H1 (cell line): Measurements from ENCODE around the gene CMSS1. TPM values are rescaled to one million over a fixed set of nuclear protein-coding genes. Genes with fewer than 3 reads are reported as not detected.

Experiments used
- HDAC2 ChIP-seq, 2 experiments: fragments of 300-600 bp in 1 of 2; sonication (generic) in 1 of 2; IDR thresholded peaks; 2 replicates each; pipeline ENCODE4 v1.6.1; 2011 to 2012; ENCODE audit warnings: low read depth in 2 of 2, low read length in 2 of 2, mild to moderate bottlenecking in 2 of 2, moderate library complexity in 2 of 2, borderline replicate concordance in 1 of 2, inconsistent platforms in 1 of 2
- POLR2AphosphoS5 ChIP-seq: IDR thresholded peaks from 2 replicates; pipeline ENCODE4 v1.6.1; 2011; ENCODE audit warnings: low read depth, low read length
- SIRT6 ChIP-seq: IDR thresholded peaks from one replicate; pipeline ENCODE4 v1.7.1; 2012; ENCODE audit warnings: low read length, inconsistent platforms
- polyA plus RNA-seq, 7 experiments: library from polyadenylated mRNA; depleted of rRNA in 3 of 7; stranded (reverse) in 5 of 7; unstranded in 2 of 7; fragments of >200 nt in 5 of 7; fragments of 200-250 nt in 2 of 7; gene quantifications; 1 replicate in 5 of 7; 2 replicates in 1 of 7; 4 replicates in 1 of 7; pipeline versions ENCODE4 v1.2.1 to v1.2.3, GENCODE V29; 2011 to 2013; ENCODE audit warnings: missing spikeins in 2 of 7, mixed read lengths in 2 of 7
- total RNA-seq: library from RNA; stranded (reverse); fragmentation: NEBNext Ultra II Directional; extraction: Animal tissue kit (Norgen Biotek cat#: 25700); gene quantifications from 2 replicates; pipeline ENCODE4 v1.2.1, GENCODE V29; 2021

CMSS1 gene
- total and polyA plus RNA-seq, 2 of the 8 experiments (the other 6 are each of a cell fraction or from before 2014, with no cell fraction given): 15.2 to 75.1 TPM

DNA sequence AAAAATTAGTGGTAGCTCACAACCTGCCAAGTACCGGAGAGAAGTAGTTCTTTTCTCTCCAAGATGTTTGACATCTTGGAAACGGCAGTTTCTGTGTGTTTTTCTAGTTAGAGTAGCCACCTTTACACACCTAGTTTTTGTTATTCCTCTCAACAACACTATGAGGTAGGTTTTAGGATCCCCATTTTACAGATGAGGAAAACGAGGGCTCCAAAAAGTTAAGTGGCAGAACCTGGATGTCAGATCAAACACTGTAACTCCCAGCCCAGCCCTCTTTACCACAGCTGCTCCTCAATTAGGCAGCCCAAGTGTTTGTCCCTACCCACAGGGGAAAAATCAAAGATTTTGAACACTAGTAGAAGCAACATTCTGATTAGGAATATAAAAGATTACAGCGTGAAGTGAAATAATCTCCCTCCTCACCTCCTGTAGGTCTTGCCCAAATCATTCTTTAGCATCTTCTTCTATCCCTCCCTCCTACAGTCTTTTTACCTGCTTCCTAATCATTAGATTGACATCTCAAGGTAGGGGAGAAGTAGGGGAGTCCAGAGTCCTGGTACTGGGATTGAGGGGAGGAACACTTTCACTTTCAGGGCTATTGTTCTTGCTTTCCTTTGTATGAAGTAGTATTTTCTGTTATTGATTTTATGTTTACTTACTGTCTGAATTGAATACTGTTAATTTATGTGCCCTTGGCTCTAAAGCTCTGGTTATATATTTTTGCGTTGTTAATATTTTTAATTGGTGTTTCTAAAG, 142.6 kb downstream of the CMSS1 start (continued):
- TF ChIP-seq SIRT6 (no peak), POLR2AphosphoS5 (no peak), HDAC2 (IDR thresholded peaks at IDR 0.05; ENCODE audit: borderline replicate concordance in 1 of 2, low read depth in 2 of 2, low read length in 2 of 2) (no peak)
